HK-2 (cell line): ENCODE measurements around the gene TAL1.

Source experiments
- DNase-seq: peaks from one replicate; pipeline ENCODE4 v3.0.0-alpha.2; 2018; ENCODE audit not compliant: unreplicated experiment

Gene TAL1

DNA sequence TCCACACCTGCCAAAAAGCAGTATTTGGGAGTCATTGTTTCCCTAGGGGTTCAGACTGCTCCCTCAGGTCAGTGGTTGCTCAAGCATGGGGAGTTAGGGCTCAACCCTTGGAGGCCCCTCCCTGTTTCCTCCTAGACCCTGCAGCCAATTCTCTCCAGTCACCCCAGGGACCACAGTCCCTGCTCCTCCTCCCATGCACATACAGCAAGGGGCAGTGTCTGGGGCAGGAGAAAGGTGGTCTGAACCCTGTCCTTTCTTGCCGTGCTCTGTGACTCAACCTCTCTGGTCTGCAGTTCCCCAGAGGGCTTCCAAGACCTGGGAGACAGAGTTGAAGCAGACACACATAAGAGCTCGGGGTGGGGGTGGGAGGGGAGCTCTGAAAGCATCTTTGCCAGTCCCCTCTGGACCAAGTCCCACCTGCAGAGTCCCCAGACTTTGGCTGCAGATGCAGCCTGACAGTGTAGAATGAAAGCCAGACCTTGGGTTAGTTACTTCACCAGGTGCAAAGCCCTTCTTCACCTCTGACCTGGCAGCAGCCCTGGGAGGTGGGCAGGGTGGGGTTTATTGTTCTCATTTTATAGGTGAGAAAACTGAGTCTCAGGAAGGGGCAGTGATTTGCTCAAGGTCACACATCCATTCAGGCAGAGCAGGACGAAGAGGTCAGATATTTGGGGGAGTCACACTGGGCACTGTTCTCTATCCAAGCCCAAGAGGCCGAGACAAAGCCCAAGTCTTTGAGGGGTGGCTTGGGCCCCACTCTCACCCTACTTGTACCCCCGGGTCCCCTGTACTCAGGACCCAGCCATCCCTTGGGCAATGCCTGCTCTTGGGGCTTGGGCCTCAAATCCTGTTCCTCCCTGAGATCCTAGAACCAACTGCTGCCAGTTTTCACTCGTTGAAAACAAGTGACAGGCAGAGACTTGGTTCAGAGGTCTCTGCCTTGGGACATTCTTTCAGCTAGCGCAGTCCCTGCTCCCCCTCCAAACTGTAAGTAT lies 42.9 kb downstream of the TAL1 start:
- DNase-seq: no peak

DNA sequence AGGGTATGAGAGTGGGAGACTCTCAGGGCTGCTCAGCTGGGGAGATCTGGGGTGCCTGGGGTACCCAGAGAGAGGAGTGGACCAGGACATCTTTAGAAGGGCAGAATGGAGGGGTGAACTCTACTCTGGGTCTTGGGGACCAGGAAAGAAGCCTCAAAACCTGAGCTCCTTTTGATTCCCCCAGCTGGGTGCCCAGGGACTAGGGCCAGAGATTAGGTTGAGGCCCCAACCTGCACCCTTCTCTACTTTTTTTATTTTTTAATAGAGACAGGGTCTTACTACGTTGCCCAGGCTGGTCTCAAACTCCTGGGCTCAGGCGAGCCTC lies 44.1 kb downstream of the TAL1 start:
- no peak for DNase-seq

- DNase-seq: no peak
Measured at GRCh38 chr1:47187231-47187925, 44.6 kb downstream of the TAL1 start.

DNA sequence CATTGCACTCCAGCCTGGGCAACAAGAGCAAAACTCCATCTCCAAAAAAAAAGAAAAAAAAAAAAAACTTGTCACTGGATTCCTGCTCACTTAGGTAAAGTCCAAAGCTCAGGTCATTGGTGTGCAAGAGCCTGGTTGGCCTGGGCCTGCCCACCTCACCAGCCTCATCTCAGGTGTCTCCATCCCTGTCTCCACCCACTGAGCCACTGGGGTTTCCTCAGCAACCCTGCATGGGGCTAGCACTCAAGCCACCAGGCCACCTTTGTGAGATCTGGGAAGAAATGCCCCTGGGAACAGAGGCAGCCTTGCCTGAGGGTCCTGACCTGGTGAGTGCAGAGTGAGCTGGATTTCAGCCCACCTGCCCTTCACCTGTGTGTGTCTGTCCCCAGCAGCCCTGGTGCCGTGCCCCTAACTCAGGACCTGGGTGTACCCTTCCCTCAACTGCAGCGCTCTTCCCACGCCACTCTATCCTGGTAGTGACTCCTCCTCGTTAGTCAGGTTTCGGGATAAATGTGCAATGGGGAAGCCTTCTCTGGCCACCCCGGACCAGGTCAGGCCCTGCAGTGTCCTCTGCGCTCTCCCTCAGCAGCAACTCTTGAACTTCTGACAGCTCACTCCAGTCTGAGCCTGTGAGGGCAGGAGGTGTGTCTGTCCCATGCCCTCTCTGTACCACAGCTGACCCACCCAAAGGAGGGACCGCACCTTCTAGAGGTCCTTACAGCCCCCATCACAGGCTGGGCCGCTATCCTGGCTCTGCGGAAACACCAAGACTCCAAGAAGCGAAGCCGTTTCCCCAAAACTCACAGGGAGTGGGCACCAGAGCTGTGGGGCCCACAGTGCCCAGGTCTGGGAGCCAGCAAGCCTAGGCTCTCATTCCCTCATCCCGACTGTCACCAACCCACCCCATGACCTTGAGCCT lies 45.5 kb downstream of the TAL1 start:
- no peak for DNase-seq

- DNase-seq: no peak
Measured at GRCh38 chr1:47184822-47185677, 47.0 kb downstream of the TAL1 start.

DNA sequence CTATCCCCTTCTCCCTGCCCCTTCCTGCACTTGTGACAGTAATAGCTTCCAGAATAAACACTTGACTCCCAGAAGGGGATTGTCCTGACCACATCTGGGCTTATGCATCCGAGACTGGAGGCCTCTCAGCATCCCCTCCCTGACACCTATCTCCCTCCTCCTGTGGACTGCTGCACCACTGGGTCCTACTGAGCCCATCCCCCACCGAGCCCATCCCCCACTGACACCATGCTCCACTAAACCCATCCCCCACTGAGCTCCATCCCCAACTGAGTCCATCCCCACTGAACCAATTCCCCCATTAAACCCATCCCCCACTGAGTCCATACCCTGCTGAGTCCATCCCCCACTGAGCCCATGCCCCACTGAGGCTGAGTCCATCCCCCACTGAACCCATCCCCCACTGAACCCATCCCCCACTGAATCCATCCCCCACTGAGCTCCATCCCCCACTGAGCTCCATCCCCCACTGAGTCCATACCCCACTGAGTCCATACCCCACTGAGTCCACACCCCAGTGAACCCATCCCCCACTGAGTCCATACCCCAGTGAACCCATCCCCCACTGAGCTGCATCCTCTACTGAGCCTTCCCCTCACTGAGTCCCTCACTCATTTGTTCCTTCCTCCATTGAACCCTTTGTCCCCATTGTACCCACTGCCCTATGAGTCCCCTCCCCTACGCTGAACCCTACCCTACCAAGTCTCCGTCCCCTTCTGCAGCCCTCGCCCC lies 47.8 kb downstream of the TAL1 start:
- DNase-seq: peak; percentile 73

DNA sequence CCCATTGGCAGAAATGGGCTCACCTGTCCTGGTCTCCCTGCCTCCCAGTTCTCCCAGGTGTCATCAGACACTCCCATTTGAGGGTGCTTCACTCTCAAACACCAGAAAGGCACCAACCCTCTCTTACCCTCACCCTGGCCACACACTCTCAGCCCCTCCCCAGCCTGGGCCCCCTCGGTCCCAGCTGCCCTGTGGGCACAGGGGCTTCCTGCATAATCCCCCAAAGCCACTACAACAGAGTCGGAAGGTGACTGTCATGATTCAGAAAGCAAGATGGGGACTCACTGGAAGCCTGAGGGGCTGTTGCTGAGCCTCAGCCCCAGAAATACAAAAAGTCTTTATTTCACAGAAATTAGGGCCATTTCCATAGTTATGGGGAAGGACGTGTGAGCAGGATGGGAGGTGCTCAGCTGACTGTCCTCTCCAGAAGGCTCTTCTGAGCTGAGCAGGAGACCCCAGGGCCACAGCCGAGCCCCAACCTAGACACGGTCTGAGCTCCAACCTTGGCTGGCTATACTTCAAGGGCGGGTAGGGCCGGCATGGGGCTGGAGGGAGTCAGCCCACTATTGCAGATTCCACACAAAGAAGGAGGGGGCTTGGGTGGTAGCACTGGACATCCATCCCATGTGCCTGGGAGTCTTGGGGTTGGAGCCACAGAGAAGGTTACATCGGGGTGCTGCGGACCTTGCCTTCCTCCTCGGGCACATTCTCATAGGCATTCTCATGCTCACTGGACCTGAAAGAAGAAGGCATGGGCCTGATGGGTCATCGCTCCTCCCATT lies 48.5 kb downstream of the TAL1 start:
- no peak for DNase-seq

- peak; percentile 22 for DNase-seq
Measured at GRCh38 chr1:47182676-47183235, 49.3 kb downstream of the TAL1 start.

GRCh38 chr1:47181955-47182675 lies 49.9 kb downstream of the TAL1 start:
- DNase-seq: peak; percentile 82

- DNase-seq: no peak
Measured at GRCh38 chr1:47181095-47181954, 50.7 kb downstream of the TAL1 start.

DNA sequence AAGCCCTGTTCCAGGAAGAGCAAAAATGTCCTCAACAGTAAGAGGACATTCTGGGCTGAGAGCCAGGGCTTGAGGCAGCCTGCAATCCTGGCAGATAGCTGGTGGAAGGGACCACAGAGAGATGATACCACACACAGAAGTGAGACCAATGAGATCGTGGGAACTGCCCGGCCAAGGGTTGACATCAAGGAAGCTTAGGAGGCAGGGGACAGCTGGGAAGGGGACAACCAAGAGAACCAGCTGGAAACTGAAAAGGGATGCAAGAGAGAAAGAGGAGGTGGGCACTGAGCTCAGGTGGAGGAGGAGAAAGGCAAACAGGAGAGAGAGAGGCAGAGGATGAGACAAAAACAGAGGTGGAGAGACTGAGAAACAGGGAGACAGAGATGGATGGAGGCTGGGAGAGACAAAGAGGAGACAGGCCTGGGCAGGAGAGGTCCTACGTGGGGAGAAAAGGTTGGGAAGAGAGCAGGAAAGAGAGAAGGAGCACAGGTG lies 51.4 kb downstream of the TAL1 start:
- peak; percentile 29 for DNase-seq

DNA sequence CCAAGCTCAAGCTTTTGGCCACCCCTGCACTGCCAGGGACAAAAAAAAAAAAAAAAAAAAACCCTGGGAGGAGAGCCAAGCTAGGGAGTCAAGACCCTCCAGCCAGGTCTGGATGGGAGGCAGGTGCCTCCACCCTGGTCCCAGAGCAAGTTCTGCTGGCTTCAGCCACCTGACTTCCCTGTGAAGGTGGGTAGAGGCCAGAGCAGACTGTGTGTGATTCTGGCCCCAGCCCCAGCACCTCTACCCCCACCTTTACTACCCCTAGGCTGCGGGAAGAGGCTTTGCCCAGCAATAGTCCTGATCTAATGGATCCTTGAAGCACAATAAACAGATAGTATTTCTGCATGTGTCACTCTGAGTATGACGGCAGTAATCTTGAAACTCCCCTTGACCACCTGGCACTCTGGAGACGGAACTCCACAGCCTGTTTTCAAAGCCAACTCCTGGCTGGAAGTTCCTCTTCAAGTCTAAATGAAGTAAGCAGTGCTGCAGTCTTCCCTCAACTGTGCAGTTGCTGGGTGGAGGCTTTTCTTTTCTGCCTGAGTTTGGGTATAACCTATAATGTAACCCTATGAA lies 51.9 kb downstream of the TAL1 start:
- no peak for DNase-seq

- DNase-seq: peak; percentile 95
Measured at GRCh38 chr1:47179017-47179987, 52.7 kb downstream of the TAL1 start.

GRCh38 chr1:47178654-47179016 lies 53.4 kb downstream of the TAL1 start:
- no peak for DNase-seq

DNA sequence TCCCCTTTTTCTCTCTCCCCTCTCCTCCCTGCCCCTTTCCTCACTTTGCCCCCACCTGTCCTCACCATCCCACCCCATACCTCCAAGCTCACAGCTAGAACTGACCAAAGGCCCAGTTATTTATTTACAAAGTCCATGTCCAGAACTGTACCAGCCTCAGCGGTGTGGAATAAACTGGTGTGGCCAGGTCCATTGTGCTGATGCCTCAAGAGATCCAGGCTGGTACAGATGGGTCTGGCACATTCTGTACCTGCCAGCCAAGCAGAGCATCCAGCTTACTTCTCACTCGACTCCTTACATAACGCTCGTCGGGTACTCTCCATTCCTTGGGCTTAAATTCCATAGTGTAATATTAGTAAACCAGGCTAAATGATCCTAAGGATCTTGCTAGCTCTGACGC lies 54.0 kb downstream of the TAL1 start:
- no peak for DNase-seq
